ENCODE results near the gene ANKH.

Gene ANKH

GRCh38 chr5:14757850-14758249 is 113.7 kb downstream of the ANKH start:
- DNase-seq: no peak

- no peak for DNase-seq
These were observed 115.1 kb downstream of the ANKH start for GRCh38 chr5:14756478-14756877.

- no peak for DNase-seq
These were observed 117.6 kb downstream of the ANKH start for GRCh38 chr5:14753947-14754346.

- DNase-seq: no peak
These were observed 118.3 kb downstream of the ANKH start for GRCh38 chr5:14753292-14753691.

GRCh38 chr5:14752497-14753071 is 119.0 kb downstream of the ANKH start:
- no peak for DNase-seq

- no peak for DNase-seq
These were observed 120.9 kb downstream of the ANKH start for GRCh38 chr5:14750712-14751111.

GRCh38 chr5:14749579-14750101 is 121.9 kb downstream of the ANKH start:
- DNase-seq: no peak

GRCh38 chr5:14748180-14748900 is 123.2 kb downstream of the ANKH start:
- no peak for DNase-seq

- no peak for DNase-seq
These were observed 125.8 kb downstream of the ANKH start for GRCh38 chr5:14745753-14746152.

GRCh38 chr5:14745188-14745563 is 126.4 kb downstream of the ANKH start:
- DNase-seq: no peak

GRCh38 chr5:14744296-14745187 is 127.0 kb downstream of the ANKH start:
- no peak for DNase-seq

GRCh38 chr5:14743601-14744295 is 127.8 kb downstream of the ANKH start:
- DNase-seq: no peak

GRCh38 chr5:14742498-14742897 is 129.1 kb downstream of the ANKH start:
- DNase-seq: no peak

- no peak for DNase-seq
These were observed 129.7 kb downstream of the ANKH start for GRCh38 chr5:14741801-14742440.

- no peak for DNase-seq
These were observed 130.4 kb downstream of the ANKH start for GRCh38 chr5:14741131-14741530.

GRCh38 chr5:14739981-14740380 is 131.6 kb downstream of the ANKH start:
- DNase-seq: no peak

GRCh38 chr5:14739538-14739937 is 132.0 kb downstream of the ANKH start:
- no peak for DNase-seq

- DNase-seq: no peak
These were observed 133.5 kb downstream of the ANKH start for GRCh38 chr5:14738050-14738449.

- DNase-seq: no peak
These were observed 134.3 kb downstream of the ANKH start for GRCh38 chr5:14737291-14737690.

- no peak for DNase-seq
These were observed 135.6 kb downstream of the ANKH start for GRCh38 chr5:14735944-14736343.

GRCh38 chr5:14734396-14734795 is 137.2 kb downstream of the ANKH start:
- DNase-seq: no peak

- DNase-seq: no peak
These were observed 137.9 kb downstream of the ANKH start for GRCh38 chr5:14733661-14734060.

- DNase-seq: no peak
These were observed 138.6 kb downstream of the ANKH start for GRCh38 chr5:14732991-14733390.
